HepG2 (cell line): ENCODE data around the gene NBL1. TPM values are rescaled to one million over a fixed set of nuclear protein-coding genes. Genes with fewer than 3 reads are reported as not detected.

ENCODE experiments used
- ARHGAP35 ChIP-seq: sonication (generic); formaldehyde crosslinking; IDR thresholded peaks from 2 replicates; pipeline ENCODE4 v1.9.0; 2022; ENCODE audit warnings: mild to moderate bottlenecking, inconsistent platforms, moderate library complexity, missing genetic modification reagents, borderline replicate concordance
- ASH2L ChIP-seq: fragments of 300-600, 200-600 bp; sonication (generic); IDR thresholded peaks from 2 replicates; pipeline ENCODE4 v1.7.0; 2017; ENCODE audit warnings: low read depth, mild to moderate bottlenecking, moderate library complexity, mixed read lengths, low read length; ENCODE audit not compliant: insufficient read length
- ATF7 ChIP-seq, 2 experiments: fragments of 450-650 bp in 1 of 2; sonication (generic) in 1 of 2; formaldehyde crosslinking in 1 of 2; IDR thresholded peaks; 2 replicates each; pipeline versions ENCODE4 v1.4.0 to v1.6.1; 2016 to 2020; ENCODE audit warnings: antibody characterized with exemption in 1 of 2, mild to moderate bottlenecking in 1 of 2, missing genetic modification reagents in 1 of 2
- CBX5 ChIP-seq: sonication (generic); formaldehyde crosslinking; IDR thresholded peaks from 2 replicates; pipeline ENCODE4 v1.4.0; 2020; ENCODE audit warnings: missing genetic modification reagents, borderline replicate concordance
- ETV5 ChIP-seq: IDR thresholded peaks from 2 replicates; pipeline ENCODE4 v1.6.1; 2018; ENCODE audit warnings: missing biosample characterization, missing genetic modification reagents, inconsistent platforms, borderline replicate concordance
- GATAD2A ChIP-seq: IDR thresholded peaks from 2 replicates; pipeline ENCODE4 v1.6.1; 2016
- IKZF1 ChIP-seq: fragments of 450-650 bp; IDR thresholded peaks from 2 replicates; pipeline ENCODE4 v1.7.1; 2016
- PPARG ChIP-seq: conservative IDR thresholded peaks from 2 replicates; pipeline ENCODE4 v1.6.1; 2016; ENCODE audit warnings: missing biosample characterization, missing genetic modification reagents
- RBM39 ChIP-seq: fragments of 200-400 bp; formaldehyde crosslinking; IDR thresholded peaks from one replicate; pipeline ENCODE4 v1.6.1; 2018; ENCODE audit warnings: antibody characterized with exemption, mild to moderate bottlenecking, low read depth, low read length; ENCODE audit not compliant: poor library complexity, severe bottlenecking
- RELA ChIP-seq: sonication (generic); formaldehyde crosslinking; IDR thresholded peaks from 2 replicates; pipeline ENCODE4 v1.4.0; 2020; ENCODE audit warnings: missing genetic modification reagents
- SNAI1 ChIP-seq: sonication (generic); formaldehyde crosslinking; IDR thresholded peaks from 2 replicates; pipeline ENCODE4 v1.5.0; 2020; ENCODE audit warnings: mild to moderate bottlenecking, missing genetic modification reagents, borderline replicate concordance
- TAF1 ChIP-seq: sonication (generic); formaldehyde crosslinking; IDR thresholded peaks from 2 replicates; pipeline ENCODE4 v1.4.0; 2020; ENCODE audit warnings: missing genetic modification reagents
- TAF15 ChIP-seq: fragments of 200-400 bp; formaldehyde crosslinking; IDR thresholded peaks from one replicate; pipeline ENCODE4 v1.6.1; 2018; ENCODE audit warnings: mild to moderate bottlenecking, low read depth, low read length; ENCODE audit not compliant: poor library complexity, severe bottlenecking
- TOE1 ChIP-seq: sonication (generic); formaldehyde crosslinking; IDR thresholded peaks from 2 replicates; pipeline ENCODE4 v1.4.0; 2020; ENCODE audit warnings: mild to moderate bottlenecking, missing genetic modification reagents
- ZBTB8A ChIP-seq: sonication (generic); formaldehyde crosslinking; IDR thresholded peaks from 2 replicates; pipeline ENCODE4 v1.4.0; 2020; ENCODE audit warnings: mild to moderate bottlenecking, low read depth, missing genetic modification reagents, borderline replicate concordance
- ZNF569 ChIP-seq: sonication (generic); formaldehyde crosslinking; IDR thresholded peaks from 2 replicates; pipeline ENCODE4 v1.5.0; 2020; ENCODE audit warnings: mild to moderate bottlenecking, missing genetic modification reagents, moderate library complexity, borderline replicate concordance
- ZNF598 ChIP-seq: sonication (generic); formaldehyde crosslinking; IDR thresholded peaks from 2 replicates; pipeline ENCODE4 v1.5.1; 2020; ENCODE audit warnings: mild to moderate bottlenecking, missing genetic modification reagents, borderline replicate concordance
- ZNF749 ChIP-seq: sonication (generic); formaldehyde crosslinking; IDR thresholded peaks from 2 replicates; pipeline ENCODE4 v1.8.0; 2022; ENCODE audit warnings: mild to moderate bottlenecking, missing genetic modification reagents, moderate library complexity, borderline replicate concordance
- polyA plus RNA-seq, 8 experiments: library from polyadenylated mRNA; depleted of rRNA in 3 of 8; stranded (reverse) in 7 of 8; unstranded in 1 of 8; fragments of >200 nt; fragmentation: Illumina TruSeq in 4 of 8; extraction: Trizol in 4 of 8; gene quantifications; 2 replicates each; pipeline versions ENCODE4 v1.2.1 to v1.2.3, GENCODE V29; 2011 to 2016; ENCODE audit warnings: low read depth in 4 of 8, missing spikeins in 1 of 8, mixed read lengths in 1 of 8; ENCODE audit not compliant: insufficient read depth in 1 of 8
- total RNA-seq, 5 experiments: library from RNA; depleted of rRNA; stranded (reverse); fragments of >200 nt; fragmentation: Illumina TruSeq; extraction: Trizol; gene quantifications; 2 replicates each; pipeline ENCODE4 v1.2.3, GENCODE V29; 2016; ENCODE audit warnings: low read depth in 1 of 5
- TF ChIP-seq, protein P1 (sequence below): IDR thresholded peaks from 2 replicates; pipeline ENCODE4 v1.6.1; 2016; ENCODE audit warnings: missing biosample characterization, missing genetic modification reagents, low read depth
- TF ChIP-seq, protein P2 (sequence below): sonication (generic); formaldehyde crosslinking; IDR thresholded peaks from 2 replicates; pipeline ENCODE4 v1.4.0; 2020; ENCODE audit warnings: missing genetic modification reagents
- TF ChIP-seq, protein P3 (sequence below): sonication (generic); formaldehyde crosslinking; conservative IDR thresholded peaks from 2 replicates; pipeline ENCODE4 v1.4.0; 2020; ENCODE audit warnings: missing genetic modification reagents
- TF ChIP-seq, protein P4 (sequence below): sonication (generic); formaldehyde crosslinking; IDR thresholded peaks from 2 replicates; pipeline ENCODE4 v1.4.0; 2020; ENCODE audit warnings: missing genetic modification reagents
- TF ChIP-seq, protein P5 (sequence below): IDR thresholded peaks from 2 replicates; pipeline ENCODE4 v1.6.1; 2012; ENCODE audit warnings: low read depth, low read length, improper control_type of control experiment

Gene NBL1
- total and polyA plus RNA-seq, 2 of the 13 experiments (the other 11 are each of a cell fraction or from before 2014, with no cell fraction given) = 2.7 to 13.8 TPM

DNA sequence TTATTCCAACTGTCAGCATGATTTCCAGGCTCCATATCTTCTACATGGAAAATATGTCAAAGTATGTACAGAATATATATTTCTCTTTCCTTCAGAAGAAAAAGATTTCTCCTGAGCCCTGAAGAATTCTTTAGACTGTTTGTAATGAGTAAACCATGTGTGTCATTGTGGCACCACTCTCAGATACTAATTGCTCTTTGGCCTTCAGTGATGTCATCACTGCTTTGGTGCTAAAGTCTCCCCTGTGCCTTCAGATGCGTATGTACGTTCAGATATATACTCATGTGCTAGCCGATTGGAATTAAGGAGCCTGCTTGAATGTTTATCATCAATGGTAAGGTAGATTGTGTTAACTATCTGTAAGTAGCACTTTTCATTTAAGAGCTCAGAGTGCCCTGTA, 20.6 kb upstream of the NBL1 start (continued):
- TF ChIP-seq TAF1 (CRISPR knock-in tag) (no peak), ZNF569 (CRISPR knock-in tag) (no peak), ATF7 (IDR thresholded peaks at IDR 0.05) (peak; percentile 74), ATF7 (CRISPR knock-in tag; IDR thresholded peaks at IDR 0.05) (no peak), RELA (CRISPR knock-in tag) (no peak), TAF15 (no peak), ARHGAP35 (CRISPR knock-in tag) (no peak), RBM39 (no peak), PPARG (CRISPR knock-in tag) (no peak), SNAI1 (CRISPR knock-in tag) (no peak), ZBTB8A (no peak), IKZF1 (no peak), ETV5 (CRISPR knock-in tag) (no peak), ASH2L (peak; percentile 24), GATAD2A (CRISPR knock-in tag) (peak; percentile 54), ZNF749 (CRISPR knock-in tag) (no peak), CBX5 (CRISPR knock-in tag) (no peak), ZNF598 (CRISPR knock-in tag) (no peak), TOE1 (CRISPR knock-in tag) (no peak)
- TF ChIP-seq, protein P1, sequence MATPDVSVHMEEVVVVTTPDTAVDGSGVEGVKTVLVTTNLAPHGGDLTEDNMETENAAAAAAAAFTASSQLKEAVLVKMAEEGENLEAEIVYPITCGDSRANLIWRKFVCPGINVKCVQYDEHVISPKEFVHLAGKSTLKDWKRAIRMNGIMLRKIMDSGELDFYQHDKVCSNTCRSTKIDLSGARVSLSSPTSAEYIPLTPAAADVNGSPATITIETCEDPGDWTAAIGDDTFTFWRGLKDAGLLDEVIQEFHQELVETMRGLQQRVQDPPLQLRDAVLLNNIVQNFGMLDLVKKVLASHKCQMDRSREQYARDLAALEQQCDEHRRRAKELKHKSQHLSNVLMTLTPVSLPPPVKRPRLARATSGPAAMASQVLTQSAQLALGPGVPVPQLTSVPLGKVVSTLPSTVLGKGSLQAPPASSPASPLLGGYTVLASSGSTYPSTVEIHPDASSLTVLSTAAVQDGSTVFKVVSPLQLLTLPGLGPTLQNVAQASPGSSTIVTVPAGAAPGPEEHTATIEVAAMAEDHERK = no peak
- TF ChIP-seq, protein P2, sequence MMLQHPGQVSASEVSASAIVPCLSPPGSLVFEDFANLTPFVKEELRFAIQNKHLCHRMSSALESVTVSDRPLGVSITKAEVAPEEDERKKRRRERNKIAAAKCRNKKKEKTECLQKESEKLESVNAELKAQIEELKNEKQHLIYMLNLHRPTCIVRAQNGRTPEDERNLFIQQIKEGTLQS (CRISPR knock-in tag) = 0 out of 2 replicates have a peak, but pooled peaks have one; percentile 51
- TF ChIP-seq, protein P3, sequence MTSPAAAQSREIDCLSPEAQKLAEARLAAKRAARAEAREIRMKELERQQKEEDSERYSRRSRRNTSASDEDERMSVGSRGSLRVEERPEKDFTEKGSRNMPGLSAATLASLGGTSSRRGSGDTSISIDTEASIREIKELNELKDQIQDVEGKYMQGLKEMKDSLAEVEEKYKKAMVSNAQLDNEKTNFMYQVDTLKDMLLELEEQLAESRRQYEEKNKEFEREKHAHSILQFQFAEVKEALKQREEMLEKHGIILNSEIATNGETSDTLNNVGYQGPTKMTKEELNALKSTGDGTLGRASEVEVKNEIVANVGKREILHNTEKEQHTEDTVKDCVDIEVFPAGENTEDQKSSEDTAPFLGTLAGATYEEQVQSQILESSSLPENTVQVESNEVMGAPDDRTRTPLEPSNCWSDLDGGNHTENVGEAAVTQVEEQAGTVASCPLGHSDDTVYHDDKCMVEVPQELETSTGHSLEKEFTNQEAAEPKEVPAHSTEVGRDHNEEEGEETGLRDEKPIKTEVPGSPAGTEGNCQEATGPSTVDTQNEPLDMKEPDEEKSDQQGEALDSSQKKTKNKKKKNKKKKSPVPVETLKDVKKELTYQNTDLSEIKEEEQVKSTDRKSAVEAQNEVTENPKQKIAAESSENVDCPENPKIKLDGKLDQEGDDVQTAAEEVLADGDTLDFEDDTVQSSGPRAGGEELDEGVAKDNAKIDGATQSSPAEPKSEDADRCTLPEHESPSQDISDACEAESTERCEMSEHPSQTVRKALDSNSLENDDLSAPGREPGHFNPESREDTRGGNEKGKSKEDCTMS (CRISPR knock-in tag) = no peak
- TF ChIP-seq, protein P4, sequence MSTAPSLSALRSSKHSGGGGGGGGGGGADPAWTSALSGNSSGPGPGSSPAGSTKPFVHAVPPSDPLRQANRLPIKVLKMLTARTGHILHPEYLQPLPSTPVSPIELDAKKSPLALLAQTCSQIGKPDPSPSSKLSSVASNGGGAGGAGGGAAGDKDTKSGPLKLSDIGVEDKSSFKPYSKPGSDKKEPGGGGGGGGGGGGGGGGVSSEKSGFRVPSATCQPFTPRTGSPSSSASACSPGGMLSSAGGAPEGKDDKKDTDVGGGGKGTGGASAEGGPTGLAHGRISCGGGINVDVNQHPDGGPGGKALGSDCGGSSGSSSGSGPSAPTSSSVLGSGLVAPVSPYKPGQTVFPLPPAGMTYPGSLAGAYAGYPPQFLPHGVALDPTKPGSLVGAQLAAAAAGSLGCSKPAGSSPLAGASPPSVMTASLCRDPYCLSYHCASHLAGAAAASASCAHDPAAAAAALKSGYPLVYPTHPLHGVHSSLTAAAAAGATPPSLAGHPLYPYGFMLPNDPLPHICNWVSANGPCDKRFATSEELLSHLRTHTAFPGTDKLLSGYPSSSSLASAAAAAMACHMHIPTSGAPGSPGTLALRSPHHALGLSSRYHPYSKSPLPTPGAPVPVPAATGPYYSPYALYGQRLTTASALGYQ (CRISPR knock-in tag) = no peak
- TF ChIP-seq, protein P5, sequence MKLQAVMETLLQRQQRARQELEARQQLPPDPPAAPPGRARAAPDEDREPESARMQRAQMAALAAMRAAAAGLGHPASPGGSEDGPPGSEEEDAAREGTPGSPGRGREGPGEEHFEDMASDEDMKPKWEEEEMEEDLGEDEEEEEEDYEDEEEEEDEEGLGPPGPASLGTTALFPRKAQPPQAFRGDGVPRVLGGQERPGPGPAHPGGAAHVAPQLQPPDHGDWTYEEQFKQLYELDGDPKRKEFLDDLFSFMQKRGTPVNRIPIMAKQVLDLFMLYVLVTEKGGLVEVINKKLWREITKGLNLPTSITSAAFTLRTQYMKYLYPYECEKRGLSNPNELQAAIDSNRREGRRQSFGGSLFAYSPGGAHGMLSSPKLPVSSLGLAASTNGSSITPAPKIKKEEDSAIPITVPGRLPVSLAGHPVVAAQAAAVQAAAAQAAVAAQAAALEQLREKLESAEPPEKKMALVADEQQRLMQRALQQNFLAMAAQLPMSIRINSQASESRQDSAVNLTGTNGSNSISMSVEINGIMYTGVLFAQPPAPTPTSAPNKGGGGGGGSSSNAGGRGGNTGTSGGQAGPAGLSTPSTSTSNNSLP = peak; percentile 26; the same call in 1 of the 2 replicates
